Spleen (tissue), 7 donors: ENCODE measurements around the gene MTERF4.

ENCODE experiments used
- CTCF ChIP-seq, 11 experiments: fragments of 200-600 bp in 7 of 11; fragments of 450-650 bp in 4 of 11; sonication (generic) in 4 of 11; IDR thresholded peaks in 8 of 11; conservative IDR thresholded peaks in 3 of 11; 1 replicate in 7 of 11; 2 replicates in 4 of 11; pipeline versions ENCODE4 v1.4.0 to v1.8.0; 2016 to 2021; ENCODE audit warnings: antibody characterized with exemption in 11 of 11, inconsistent platforms in 4 of 11, mild to moderate bottlenecking in 1 of 11
- POLR2A ChIP-seq, 3 donors: fragments of 450-650 bp; IDR thresholded peaks; one replicate each; pipeline ENCODE4 v1.5.1; 2017; ENCODE audit warnings: antibody characterized with exemption in 3 of 3, mild to moderate bottlenecking in 1 of 3
- POLR2AphosphoS5 ChIP-seq, 3 donors: sonication (generic); formaldehyde crosslinking; IDR thresholded peaks; one replicate each; pipeline ENCODE4 v1.5.1; 2017; ENCODE audit warnings: antibody characterized with exemption in 3 of 3
- donor health status: DM: no; HTN: no; CAD: no; lungs with moderate emphysema.
- donor health status: DM: no; HTN: no; CAD: no.
- donor health status: DM: no; HTN: no; CAD: no.

- TF ChIP-seq CTCF (IDR thresholded peaks at IDR 0.05 in 8 of 11, conservative IDR thresholded peaks at IDR 0.05 in 3 of 11) (no peak), POLR2A (IDR thresholded peaks at IDR 0.05) (no peak), POLR2AphosphoS5 (IDR thresholded peaks at IDR 0.05) (no peak)
These were observed 37.2 kb downstream of the MTERF4 start for GRCh38 chr2:241064802-241065354.
